CD1c-positive myeloid dendritic cell (primary cell): ENCODE data around the gene PHTF2.
A peak's percentile ranks its signal among the peaks of the same experiment; 100 is the strongest.

Experiments used
- DNase-seq: peaks from one replicate; pipeline ENCODE4 v3.0.0-alpha.2; 2016; ENCODE audit errors: extremely low spot score

Gene PHTF2

GRCh38 chr7:77794000-77794399, 4.6 kb upstream of the PHTF2 start:
- DNase-seq: no peak

- DNase-seq: no peak
Observed at GRCh38 chr7:77796109-77796508, 2.5 kb upstream of the PHTF2 start.

GRCh38 chr7:77796960-77797359, 1.6 kb upstream of the PHTF2 start:
- no peak for DNase-seq

- no peak for DNase-seq
Observed at GRCh38 chr7:77797734-77798393, 709 bp upstream of the PHTF2 start.

GRCh38 chr7:77799078-77799964, 748 bp downstream of the PHTF2 start:
- DNase-seq: peak; percentile 62

- DNase-seq: no peak
Observed at GRCh38 chr7:77800158-77800557, 1.6 kb downstream of the PHTF2 start.

DNA sequence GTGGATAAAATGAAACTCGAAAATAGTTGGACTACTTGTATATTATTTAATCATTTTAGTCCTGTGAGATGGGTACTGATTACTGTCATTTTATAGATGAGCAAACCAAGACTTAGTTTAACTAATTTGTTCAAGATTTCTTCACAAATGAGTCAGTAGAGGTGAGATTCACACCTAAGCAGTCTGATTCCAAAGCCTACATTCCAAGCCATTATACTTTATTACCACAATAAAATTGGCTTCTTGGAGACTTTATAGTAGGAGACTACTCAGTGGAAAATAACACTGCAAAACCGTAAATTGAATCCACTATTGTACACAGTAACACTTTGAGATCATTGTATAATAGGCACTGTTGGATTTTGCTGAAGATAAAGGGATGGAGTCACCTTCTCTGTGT, 2.2 kb downstream of the PHTF2 start:
- DNase-seq: no peak

- DNase-seq: peak; percentile 40
Observed at GRCh38 chr7:77802557-77803405, 4.2 kb downstream of the PHTF2 start.

DNA sequence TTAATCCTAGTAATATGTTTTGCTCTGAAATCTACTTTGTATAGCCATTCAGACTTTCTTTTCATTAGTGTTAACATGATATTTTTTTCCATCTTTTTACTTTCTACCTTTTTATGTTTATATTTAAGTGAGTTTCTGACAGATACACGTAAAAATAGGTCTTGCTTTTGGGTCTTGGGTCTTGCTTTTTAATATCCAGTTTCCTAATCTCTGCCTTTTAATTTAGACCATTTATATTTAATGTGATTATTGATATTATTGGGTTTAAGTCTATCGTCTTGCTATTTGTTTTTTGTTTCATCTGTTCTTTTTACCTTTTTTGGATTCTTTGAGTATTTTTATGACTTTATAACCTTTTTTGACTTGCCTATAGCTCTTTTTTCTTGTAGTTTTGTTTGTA, 7.9 kb downstream of the PHTF2 start:
- DNase-seq: no peak

- no peak for DNase-seq
Observed at GRCh38 chr7:77808517-77808916, 9.9 kb downstream of the PHTF2 start.

GRCh38 chr7:77811516-77812289, 13.1 kb downstream of the PHTF2 start:
- DNase-seq: no peak

GRCh38 chr7:77812290-77812685, 13.7 kb downstream of the PHTF2 start:
- no peak for DNase-seq

GRCh38 chr7:77813180-77813579, 14.6 kb downstream of the PHTF2 start:
- DNase-seq: no peak

GRCh38 chr7:77819021-77819420, 20.4 kb downstream of the PHTF2 start:
- no peak for DNase-seq

GRCh38 chr7:77820967-77821366, 22.4 kb downstream of the PHTF2 start:
- DNase-seq: no peak

DNA sequence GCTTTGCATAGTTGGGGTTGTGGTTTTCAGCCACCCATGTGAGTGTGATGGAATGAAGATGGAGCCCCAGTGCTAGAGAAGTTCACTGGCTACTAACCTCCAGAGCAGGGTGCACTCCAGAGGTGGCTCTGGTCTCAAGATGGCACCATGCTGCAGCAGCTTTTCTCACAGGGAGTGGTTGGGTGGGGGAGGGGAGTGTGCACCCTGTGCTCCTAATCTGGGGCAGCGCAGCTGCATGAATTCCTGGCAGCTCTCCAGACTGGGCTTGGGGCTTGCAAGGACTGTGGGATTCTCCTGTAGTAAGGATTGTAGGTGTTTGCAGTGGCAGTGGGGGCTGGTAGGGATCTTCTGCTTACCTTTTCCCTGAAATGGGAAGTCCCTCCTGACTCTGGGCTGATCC, 23.7 kb downstream of the PHTF2 start:
- no peak for DNase-seq

- no peak for DNase-seq
Observed at GRCh38 chr7:77823787-77824186, 25.2 kb downstream of the PHTF2 start.

- no peak for DNase-seq
Observed at GRCh38 chr7:77824636-77825035, 26.1 kb downstream of the PHTF2 start.

DNA sequence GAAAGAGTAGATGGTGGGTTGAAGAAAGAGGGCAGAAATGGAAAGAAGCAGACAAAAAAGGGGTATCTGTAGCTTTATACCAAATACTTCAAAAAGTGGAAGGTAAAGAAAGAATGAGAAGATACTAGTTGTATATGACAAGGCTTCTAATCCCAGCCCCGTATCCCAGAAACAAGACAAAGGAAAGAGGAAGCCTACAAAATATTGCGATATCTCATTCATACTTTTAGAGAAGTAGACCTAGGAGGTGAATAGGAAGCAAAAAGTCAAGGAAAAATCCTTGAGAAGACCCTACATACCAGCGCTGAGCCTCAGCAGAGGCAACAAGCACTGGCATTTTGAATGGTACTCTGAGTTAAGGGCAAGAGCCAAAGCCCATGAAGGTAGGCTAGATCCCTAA, 26.6 kb downstream of the PHTF2 start:
- peak; percentile 56 for DNase-seq

DNA sequence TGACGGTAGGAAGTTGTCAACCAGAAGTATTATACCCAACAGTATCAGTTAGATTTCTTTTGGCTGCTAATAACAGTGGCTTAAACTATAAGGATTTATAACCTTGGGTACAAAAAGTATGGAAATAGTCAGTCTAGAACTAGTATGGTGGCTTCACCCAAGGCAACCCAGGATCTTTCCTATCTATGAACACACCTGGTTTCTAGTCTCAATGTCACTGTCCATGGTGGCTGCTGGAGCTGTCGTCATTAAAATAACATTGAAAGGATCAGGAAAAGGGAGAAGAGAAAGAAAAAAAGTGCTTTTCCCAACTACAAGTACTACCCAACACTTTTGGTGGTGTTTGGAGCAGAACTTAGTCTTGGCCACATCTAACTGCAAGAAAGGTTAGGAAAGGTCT, 27.7 kb downstream of the PHTF2 start:
- no peak for DNase-seq

DNA sequence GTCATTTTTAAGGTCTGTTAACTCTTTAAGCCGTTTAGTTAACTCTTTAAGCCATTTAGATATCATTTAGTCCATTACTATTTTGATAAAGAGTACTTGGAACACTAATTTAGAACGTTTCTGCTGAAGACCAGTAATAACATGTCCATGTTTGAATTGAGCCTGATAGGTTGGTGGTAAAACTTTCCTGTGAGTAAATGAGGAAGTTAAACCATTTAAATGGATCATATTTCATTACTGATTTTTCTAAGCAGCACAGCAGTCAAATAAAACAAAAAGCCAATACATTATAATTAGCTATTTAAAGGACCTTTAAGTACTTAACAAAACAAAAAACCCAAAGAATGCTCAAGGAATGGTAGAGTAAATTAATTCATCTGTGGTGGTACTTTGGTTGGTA, 29.4 kb downstream of the PHTF2 start:
- DNase-seq: no peak
